ENCODE results near the gene STX18.

GRCh38 chr4:4386736-4387392 lies 155.0 kb downstream of the STX18 start, which contains the start of gene NSG1:
- TF ChIP-seq, protein P1, sequence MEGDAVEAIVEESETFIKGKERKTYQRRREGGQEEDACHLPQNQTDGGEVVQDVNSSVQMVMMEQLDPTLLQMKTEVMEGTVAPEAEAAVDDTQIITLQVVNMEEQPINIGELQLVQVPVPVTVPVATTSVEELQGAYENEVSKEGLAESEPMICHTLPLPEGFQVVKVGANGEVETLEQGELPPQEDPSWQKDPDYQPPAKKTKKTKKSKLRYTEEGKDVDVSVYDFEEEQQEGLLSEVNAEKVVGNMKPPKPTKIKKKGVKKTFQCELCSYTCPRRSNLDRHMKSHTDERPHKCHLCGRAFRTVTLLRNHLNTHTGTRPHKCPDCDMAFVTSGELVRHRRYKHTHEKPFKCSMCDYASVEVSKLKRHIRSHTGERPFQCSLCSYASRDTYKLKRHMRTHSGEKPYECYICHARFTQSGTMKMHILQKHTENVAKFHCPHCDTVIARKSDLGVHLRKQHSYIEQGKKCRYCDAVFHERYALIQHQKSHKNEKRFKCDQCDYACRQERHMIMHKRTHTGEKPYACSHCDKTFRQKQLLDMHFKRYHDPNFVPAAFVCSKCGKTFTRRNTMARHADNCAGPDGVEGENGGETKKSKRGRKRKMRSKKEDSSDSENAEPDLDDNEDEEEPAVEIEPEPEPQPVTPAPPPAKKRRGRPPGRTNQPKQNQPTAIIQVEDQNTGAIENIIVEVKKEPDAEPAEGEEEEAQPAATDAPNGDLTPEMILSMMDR (IDR thresholded peaks at IDR 0.05 in 4 of 5, conservative IDR thresholded peaks at IDR 0.05 in 1 of 5), result no peak
- no peak for TF ChIP-seq POLR2A (IDR thresholded peaks at IDR 0.05)
